HG03066 (cell line): ENCODE results near the gene TNFRSF8.
"Not testable (repeated sequence)": the region's sequence is repeated elsewhere in the genome, so short reads cannot be mapped to it uniquely, and the experiment has no call there.

Source experiments
- ATAC-seq: cut with Tn5 transposase; IDR thresholded peaks from one replicate; pipeline ENCODE4 v1.9.1; 2021; ENCODE audit warnings: low read depth; ENCODE audit not compliant: unreplicated experiment

Gene TNFRSF8

DNA sequence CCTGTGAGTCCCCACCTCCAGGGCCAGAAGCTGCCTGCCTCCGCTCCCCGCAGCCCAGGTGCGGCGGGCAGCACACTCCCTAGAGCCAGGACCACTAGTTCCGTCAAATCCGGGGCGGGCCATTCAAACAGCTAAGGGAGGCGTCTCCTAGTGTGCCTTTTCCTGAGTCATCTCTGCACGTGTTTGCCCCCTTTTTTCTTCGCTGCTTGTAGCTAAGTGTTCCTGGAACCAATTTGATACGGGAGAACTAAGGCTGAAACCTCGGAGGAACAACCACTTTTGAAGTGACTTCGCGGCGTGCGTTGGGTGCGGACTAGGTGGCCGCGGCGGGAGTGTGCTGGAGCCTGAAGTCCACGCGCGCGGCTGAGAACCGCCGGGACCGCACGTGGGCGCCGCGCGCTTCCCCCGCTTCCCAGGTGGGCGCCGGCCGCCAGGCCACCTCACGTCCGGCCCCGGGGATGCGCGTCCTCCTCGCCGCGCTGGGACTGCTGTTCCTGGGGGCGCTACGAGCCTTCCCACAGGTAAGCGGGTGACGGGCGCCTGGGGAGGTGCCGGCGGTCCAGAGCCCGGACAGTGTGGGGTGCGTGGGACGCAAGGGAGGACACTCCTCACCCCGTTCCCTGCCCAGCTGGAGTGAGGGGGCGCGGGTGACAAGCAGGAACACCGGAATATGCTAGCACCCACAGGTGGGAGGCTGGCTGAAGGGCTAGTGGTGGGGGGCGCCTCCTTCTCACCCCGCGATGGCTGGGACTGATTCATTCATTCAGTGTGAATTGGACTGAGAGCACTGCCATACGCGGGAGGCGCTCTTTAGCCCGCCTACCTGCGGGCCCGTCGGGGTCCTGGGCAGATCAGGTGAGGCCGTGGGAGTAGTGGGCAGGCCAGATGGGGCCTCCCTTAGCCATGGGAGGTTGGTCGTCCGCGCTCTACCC, at the start of gene TNFRSF8:
Gene TNFRSF8, plus strand, starts transcription at position 163 of the 932 bp plus-strand sequence. Its CDS starts 296 bp downstream, at position 459.
- ATAC-seq, result no peak

DNA sequence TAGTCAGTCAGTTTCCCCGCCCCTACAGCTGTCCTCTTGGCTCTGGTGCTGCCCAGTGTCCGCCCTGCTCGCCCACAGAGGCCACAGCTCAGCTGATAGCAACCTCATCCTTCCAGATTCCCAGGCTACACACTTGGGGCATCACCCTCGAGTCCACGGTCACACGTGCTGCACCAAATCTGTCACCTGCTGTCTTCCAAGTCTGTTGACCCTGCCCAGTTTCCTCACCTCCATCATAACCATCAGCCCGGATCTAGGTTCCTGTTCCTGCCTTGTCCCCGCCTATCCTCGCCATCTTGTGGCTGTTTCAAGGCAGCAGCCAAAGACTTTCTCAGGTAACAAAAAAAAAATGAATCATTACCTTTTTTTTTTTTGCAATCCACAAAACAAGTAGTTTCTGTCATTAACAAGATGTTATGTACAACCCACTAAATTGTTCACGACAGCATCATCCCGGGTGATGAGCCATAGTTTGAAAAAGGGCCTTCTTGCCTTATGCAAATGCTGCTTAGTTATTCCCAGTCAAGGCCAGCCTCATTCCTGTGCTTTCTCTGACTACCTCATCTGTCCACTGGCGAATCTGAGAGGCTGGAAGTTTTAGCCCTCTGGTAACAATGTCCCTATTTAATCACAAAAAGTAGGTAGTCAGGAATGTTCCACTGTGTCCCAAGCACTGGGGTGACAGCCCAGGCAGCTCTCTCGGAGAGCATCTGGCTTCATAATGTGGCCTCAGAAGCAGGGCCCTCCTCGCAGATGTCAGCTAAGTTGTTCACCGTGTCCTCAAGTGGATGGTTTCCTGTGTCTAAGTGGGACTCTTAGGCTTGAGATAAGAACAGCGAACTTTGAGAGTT, 48.7 kb upstream of the TNFRSF8 start:
- ATAC-seq, result no peak

- ATAC-seq, result no peak
Measured at GRCh38 chr1:12015001-12015491, 48.1 kb upstream of the TNFRSF8 start.

DNA sequence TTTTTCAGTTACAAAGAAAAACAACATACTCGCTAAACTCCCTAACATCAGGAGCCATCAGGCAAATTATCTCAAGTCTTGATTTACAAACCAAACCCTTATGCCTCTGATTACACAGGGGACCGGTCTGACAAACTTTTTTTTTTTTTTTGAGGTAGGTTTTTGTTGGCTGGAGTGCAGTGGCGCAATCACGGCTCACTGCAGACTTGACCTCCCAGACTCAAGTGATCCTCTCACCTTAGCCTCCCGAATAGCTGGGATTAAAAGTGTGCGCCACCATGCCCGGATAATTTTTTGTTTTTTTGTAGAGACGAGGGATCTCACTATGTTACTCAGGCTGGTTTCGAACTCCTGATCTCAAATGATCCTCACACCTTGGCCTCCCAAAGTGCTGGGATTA, 47.6 kb upstream of the TNFRSF8 start:
- ATAC-seq, result no peak

DNA sequence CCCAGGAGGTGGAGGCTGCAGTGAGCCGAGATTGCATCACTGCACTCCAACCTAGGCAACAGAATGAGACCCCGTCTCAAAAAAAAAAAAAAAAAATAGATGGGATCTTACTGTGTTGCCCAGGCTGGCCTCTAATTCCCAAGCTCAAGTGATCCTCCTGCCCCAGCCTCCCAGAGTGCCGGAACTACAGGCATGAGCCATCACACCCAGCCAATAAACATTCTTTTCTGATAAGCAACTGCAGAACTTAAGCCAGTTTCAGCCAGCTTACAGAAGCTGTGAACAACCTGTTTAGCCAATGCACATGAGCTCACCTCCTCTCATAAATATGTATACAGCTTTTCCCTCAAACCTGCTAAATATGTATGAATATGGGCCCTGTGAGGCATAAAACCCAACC, 46.9 kb upstream of the TNFRSF8 start:
- no peak for ATAC-seq

DNA sequence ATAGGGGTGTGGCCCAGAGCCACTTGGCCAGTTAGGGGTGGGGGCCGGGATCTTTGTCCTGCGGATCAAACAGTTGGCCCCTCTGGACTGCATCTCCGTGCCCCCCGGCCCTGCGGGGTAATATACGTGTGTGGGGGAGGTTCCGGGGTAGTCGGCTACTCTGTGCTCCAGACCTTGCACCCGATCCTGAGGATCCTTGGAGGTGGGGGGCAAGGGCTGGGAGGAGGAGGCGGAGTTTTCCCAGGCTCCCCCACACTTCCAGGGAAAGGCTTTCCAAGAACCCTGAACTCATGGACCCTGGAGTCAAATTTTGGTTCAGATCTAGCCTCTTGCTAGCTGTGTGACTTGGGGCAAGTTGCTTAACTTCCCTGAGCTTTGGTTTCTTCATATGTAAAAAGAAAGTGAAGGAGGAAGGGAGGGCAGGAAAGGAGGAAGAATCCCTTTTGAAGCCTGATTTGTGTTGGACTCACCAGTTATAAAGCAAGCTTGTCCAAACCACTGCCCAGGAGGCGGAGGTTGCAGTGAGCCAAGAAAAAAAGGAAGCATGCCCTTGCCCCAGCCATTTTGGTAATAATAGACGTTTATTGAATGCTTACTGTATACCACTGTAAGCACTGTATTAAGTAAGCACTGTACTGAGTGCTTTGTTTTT, 43.1 kb upstream of the TNFRSF8 start:
- no peak for ATAC-seq

- no peak for ATAC-seq
Measured at GRCh38 chr1:12021616-12022015, 41.5 kb upstream of the TNFRSF8 start.

- no peak for ATAC-seq
Measured at GRCh38 chr1:12022036-12022435, 41.1 kb upstream of the TNFRSF8 start.

- no peak for ATAC-seq
Measured at GRCh38 chr1:12026586-12026985, 36.5 kb upstream of the TNFRSF8 start.

DNA sequence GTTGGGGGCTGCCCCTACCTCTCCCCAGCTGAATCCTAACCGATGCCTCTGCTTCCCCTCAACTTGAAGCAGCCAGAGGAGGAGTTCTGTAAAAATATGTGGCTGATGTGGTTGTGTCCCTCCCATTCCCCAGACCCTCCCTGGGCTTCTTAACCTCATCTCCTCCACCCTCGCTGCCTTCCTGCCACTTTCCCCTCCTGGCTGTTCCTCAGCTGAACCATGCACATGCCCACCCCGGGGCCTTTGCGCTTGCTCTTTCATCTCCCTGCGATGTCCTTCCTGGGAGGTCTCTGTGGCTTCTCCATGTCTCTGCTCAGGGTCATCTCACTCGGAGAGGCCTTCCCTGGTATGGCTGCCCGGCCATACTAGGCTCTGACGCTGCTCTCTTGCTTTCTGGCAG, 34.9 kb upstream of the TNFRSF8 start:
- ATAC-seq, result no peak

- no peak for ATAC-seq
Measured at GRCh38 chr1:12028957-12029511, 34.1 kb upstream of the TNFRSF8 start.

DNA sequence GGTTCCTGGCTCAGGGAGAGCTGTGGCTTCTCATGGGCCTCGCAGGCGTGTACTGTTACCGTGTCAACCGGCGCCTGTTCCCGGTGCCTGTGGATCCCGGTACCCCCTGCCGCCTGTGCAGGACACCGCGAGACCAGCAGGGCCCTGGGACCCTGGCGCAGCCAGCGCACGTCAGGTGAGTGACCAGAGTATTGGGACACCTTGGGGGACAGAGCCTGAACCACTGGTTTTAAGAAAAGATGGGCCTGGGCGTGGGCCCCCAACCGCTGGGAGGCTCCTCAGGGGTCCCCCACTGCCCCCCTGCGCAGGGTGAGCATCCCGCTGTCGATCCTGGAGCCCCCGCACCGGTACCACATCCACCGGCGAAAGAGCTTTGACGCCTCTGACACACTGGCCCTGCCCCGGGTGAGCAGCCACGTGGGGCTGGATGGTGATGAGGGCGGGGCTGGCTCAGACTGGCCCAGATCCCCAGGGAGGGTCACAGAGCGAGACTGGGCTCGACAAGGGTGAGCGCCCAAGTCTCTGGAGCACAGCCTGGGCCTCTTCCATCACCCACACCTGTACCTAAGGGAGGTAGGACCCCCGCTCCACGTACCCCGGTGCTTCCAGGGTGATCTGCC, 33.3 kb upstream of the TNFRSF8 start:
- ATAC-seq, result no peak

- ATAC-seq, result no peak
Measured at GRCh38 chr1:12031039-12031980, 31.8 kb upstream of the TNFRSF8 start.

DNA sequence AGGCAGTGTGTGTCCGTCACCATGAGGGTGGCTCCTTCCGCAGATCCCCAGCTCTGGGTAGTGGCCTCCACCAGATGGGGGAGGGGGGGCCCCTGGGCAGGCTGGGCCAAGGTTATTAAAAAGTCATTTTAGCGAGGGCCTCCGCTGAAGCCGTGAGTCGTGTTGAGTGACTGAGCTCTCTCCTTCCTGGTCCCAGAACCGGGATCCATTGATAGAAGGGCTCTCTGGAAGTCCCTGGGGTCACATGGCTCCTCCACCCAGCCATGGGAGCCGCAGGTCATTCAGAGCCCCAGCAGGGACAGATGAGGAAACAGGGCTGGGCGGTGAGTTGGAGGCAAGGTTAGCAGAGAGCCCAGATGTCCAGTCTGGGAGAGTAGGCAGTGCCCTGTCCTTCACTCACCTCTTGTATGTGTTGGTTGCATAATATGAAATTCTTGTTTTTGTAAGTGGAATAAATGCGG, 30.9 kb upstream of the TNFRSF8 start:
- no peak for ATAC-seq

GRCh38 chr1:12033441-12033840, 29.7 kb upstream of the TNFRSF8 start:
- not testable (repeated sequence) for ATAC-seq

DNA sequence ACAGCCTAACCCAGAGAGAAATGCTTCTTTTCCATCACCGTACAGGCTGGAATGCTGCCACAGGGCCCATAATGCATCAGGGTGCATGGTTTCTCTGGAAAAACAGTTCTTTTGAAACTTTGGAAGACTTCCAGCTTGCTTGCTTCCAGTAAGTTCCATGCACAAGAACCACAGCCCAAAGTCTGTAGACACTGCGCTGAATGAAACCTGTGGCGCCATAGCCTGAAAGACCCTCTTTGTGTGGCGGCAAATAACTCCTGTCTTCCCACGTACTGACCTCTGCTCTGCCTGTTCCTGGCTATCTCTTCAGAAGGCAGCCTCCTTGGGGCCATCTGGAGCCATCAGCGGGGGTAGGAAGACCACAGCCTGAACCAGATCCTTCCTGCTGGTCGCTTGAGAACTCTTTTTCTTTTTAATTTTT, 28.7 kb upstream of the TNFRSF8 start:
- no peak for ATAC-seq

DNA sequence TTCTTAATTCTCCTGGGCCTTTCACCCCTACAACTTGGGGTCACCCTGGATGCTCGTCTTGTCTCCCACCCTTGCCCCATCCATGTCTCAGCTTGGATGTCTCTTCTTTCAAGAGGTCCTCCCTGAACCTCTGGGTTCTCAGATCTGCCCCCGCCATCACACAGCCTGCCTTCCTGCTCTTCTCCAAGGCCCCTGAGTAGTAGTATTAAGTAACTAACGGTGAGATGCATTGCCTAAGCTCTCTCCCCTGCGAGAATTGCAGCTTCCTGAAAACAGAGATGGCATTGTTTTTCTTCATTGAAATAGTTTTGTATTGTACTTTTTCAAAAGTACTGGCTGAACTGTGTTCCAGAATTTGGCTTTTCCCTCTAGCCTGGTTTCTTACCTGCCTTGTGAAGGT, 27.8 kb upstream of the TNFRSF8 start:
- no peak for ATAC-seq

- no peak for ATAC-seq
Measured at GRCh38 chr1:12037486-12038355, 25.4 kb upstream of the TNFRSF8 start.
